B cell (primary cell): Measurements from ENCODE around the gene MAPT. TPM values are rescaled to one million over a fixed set of nuclear protein-coding genes. Genes with fewer than 3 reads are reported as not detected.

Experiments used
- ATAC-seq: fragments of 200-7000 bp; cut with Tn5 transposase; one replicate; pipeline ENCODE4 v1.10.0; 2021; ENCODE audit warnings: low read depth, mild to moderate bottlenecking, moderate number of reproducible peaks, moderate library complexity
- CTCF ChIA-PET: fragments of 350-600 bp; sonication (Branson Sonifier 250); formaldehyde crosslinking; loops from one replicate; lab custom pipeline; 2021; ENCODE audit warnings: antibody characterized with exemption, inconsistent platforms; lab: Charles Lee
- POLR2A ChIA-PET: fragments of 350-600 bp; sonication (Branson Sonifier 250); formaldehyde crosslinking; loops from one replicate; lab custom pipeline; 2021; ENCODE audit warnings: antibody characterized with exemption; lab: Charles Lee
- DNase-seq: peaks from one replicate; pipeline ENCODE4 v3.0.0; 2013
- H2AFZ ChIP-seq: 2 replicates; pipeline ENCODE4 v1.6.1; 2012; ENCODE audit warnings: mild to moderate bottlenecking, low read depth, low read length; ENCODE audit not compliant: insufficient read depth, poor library complexity, severe bottlenecking
- H3K27ac ChIP-seq, 2 donors: 1 replicate in 1 of 2; 2 replicates in 1 of 2; pipeline ENCODE4 v1.5.1; 2012 to 2013; ENCODE audit warnings: low read length in 2 of 2, mild to moderate bottlenecking in 2 of 2, moderate library complexity in 1 of 2
- H3K27me3 ChIP-seq, 4 experiments: fragments of 200-600 bp in 1 of 4; sonication (generic) in 1 of 4; replicated peaks in 1 of 4; 1 replicate in 2 of 4; 2 replicates in 2 of 4; pipeline versions ENCODE4 v1.6.1 to v1.7.0; 2013 to 2016; ENCODE audit warnings: low read length in 3 of 4, mild to moderate bottlenecking in 2 of 4, mixed read lengths in 1 of 4, moderate library complexity in 1 of 4; ENCODE audit not compliant: insufficient read depth in 4 of 4, control insufficient read depth in 3 of 4; ENCODE audit errors: control extremely low read depth in 1 of 4
- H3K36me3 ChIP-seq, 2 experiments: replicated peaks in 1 of 2; 1 replicate in 1 of 2; 2 replicates in 1 of 2; pipeline versions ENCODE4 v1.6.1 to v1.7.1; 2013; ENCODE audit warnings: low read length in 1 of 2; ENCODE audit not compliant: insufficient read depth in 2 of 2, control insufficient read depth in 1 of 2; ENCODE audit errors: control extremely low read depth in 1 of 2, extremely low read depth in 1 of 2
- H3K4me1 ChIP-seq, 2 donors: fragments of 200-600 bp in 1 of 2; sonication (generic) in 1 of 2; 1 replicate in 1 of 2; 2 replicates in 1 of 2; pipeline versions ENCODE4 v1.5.1 to v1.6.1; 2013 to 2017; ENCODE audit warnings: low read length in 2 of 2; ENCODE audit not compliant: control insufficient read depth in 2 of 2, insufficient read depth in 2 of 2
- H3K4me2 ChIP-seq: replicated peaks from 2 replicates; pipeline ENCODE3; 2012; ENCODE audit warnings: mild to moderate bottlenecking, low read depth, low read length; ENCODE audit not compliant: poor library complexity, severe bottlenecking
- H3K4me3 ChIP-seq, 5 experiments: fragments of 200-600 bp in 1 of 5; sonication (generic) in 1 of 5; 1 replicate in 3 of 5; 2 replicates in 2 of 5; pipeline versions ENCODE4 v1.5.1 to v1.7.0; 2011 to 2016; ENCODE audit warnings: low read length in 4 of 5, mild to moderate bottlenecking in 4 of 5, low read depth in 2 of 5, control low read depth in 1 of 5, moderate library complexity in 1 of 5; ENCODE audit not compliant: insufficient read depth in 1 of 5; ENCODE audit errors: control extremely low read depth in 1 of 5, extremely low read depth in 1 of 5
- H3K79me2 ChIP-seq: fragments of 200-600 bp; sonication (generic); one replicate; pipeline ENCODE4 v1.6.0; 2016; ENCODE audit warnings: low read length; ENCODE audit not compliant: control insufficient read depth, insufficient read depth
- H3K9ac ChIP-seq: fragments of 200-600 bp; sonication (generic); 2 replicates; pipeline ENCODE4 v1.6.1; 2017; ENCODE audit warnings: mild to moderate bottlenecking, low read length, moderate library complexity
- H3K9me3 ChIP-seq, 3 donors: one replicate each; pipeline versions ENCODE4 v1.6.1 to v1.7.1; 2013; ENCODE audit warnings: low read length in 2 of 3; ENCODE audit not compliant: control insufficient read depth in 2 of 3, insufficient read depth in 1 of 3; ENCODE audit errors: control extremely low read depth in 1 of 3
- H4K20me1 ChIP-seq: 2 replicates; pipeline ENCODE4 v1.6.0; 2012; ENCODE audit warnings: mild to moderate bottlenecking, low read length; ENCODE audit not compliant: insufficient read depth, control insufficient read depth, poor library complexity, severe bottlenecking
- H3K27ac Mint-ChIP-seq: one replicate; pipeline ENCODE4 v1.8.0; 2021; ENCODE audit warnings: mixed read lengths
- H3K27me3 Mint-ChIP-seq: one replicate; pipeline ENCODE4 v1.8.0; 2021; ENCODE audit warnings: mixed read lengths
- H3K4me1 Mint-ChIP-seq: one replicate; pipeline ENCODE4 v1.8.0; 2021; ENCODE audit warnings: mixed read lengths
- H3K4me3 Mint-ChIP-seq: one replicate; pipeline ENCODE4 v1.8.0; 2021; ENCODE audit warnings: mixed read lengths
- H3K9me3 Mint-ChIP-seq: one replicate; pipeline ENCODE4 v1.8.0; 2022; ENCODE audit warnings: mixed read lengths; ENCODE audit not compliant: insufficient read depth
- EZH2 ChIP-seq: IDR thresholded peaks from 2 replicates; pipeline ENCODE4 v1.6.1; 2012; ENCODE audit warnings: borderline replicate concordance, low read depth, mild to moderate bottlenecking, moderate library complexity, low read length; ENCODE audit not compliant: insufficient read depth, poor library complexity, severe bottlenecking
- WGBS: methylation state at CpG from one replicate; pipeline ENCODE4 v1.1.5; 2013; ENCODE audit warnings: missing lambda C conversion rate; ENCODE audit not compliant: insufficient coverage; 5-methylcytosine and 5-hydroxymethylcytosine counted together
- intact Hi-C: fragments of 100-400 bp; cut with micrococcal nuclease; formaldehyde crosslinking; loops from one replicate; pipeline ENCODE4 v1.10.0; 2022
- polyA plus RNA-seq: library from polyadenylated mRNA; depleted of rRNA; stranded (reverse); fragments of >200 nt; gene quantifications from 2 replicates; pipeline ENCODE4 v1.2.3, GENCODE V29; 2012
- total RNA-seq, 2 donors: library from RNA; stranded (reverse); fragments of 120-200 nt in 1 of 2; gene quantifications; 1 replicate in 1 of 2; 2 replicates in 1 of 2; pipeline versions ENCODE4 v1.2.3 to v1.2.4, GENCODE V29; 2013 to 2022
- TF ChIP-seq, protein P1 (sequence below): fragments of 200-600 bp; IDR thresholded peaks from one replicate; pipeline ENCODE4 v1.8.0; 2022; ENCODE audit warnings: antibody characterized with exemption, mild to moderate bottlenecking

The MAPT gene
- total and polyA plus RNA-seq, 2 donors (not counting 1 experiment from before 2014, with no cell fraction given) = 0.13 to 0.20 TPM

DNA sequence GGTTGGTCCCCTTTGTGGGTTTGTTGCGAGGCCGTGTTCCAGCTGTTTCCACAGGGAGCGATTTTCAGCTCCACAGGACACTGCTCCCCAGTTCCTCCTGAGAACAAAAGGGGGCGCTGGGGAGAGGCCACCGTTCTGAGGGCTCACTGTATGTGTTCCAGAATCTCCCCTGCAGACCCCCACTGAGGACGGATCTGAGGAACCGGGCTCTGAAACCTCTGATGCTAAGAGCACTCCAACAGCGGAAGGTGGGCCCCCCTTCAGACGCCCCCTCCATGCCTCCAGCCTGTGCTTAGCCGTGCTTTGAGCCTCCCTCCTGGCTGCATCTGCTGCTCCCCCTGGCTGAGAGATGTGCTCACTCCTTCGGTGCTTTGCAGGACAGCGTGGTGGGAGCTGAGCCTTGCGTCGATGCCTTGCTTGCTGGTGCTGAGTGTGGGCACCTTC is 77.4 kb downstream of the MAPT start:
- no peaks in the 10 kb centered on the region for H3K9me3 Mint-ChIP-seq
- H3K4me1 Mint-ChIP-seq = peaks cover 30% of the 10 kb centered on the region
- H3K9ac ChIP-seq = no peak overlapping the region
- intact Hi-C loops = no loop called here
- no peak overlapping the region for H2AFZ ChIP-seq
- peaks cover 0 to 8% (median 3%) of the 10 kb centered on the region in 3 donors for H3K9me3 ChIP-seq
- no peak overlapping the region for H3K4me2 ChIP-seq
- no peak overlapping the region for H3K27ac Mint-ChIP-seq
- no peak overlapping the region for H3K4me3 Mint-ChIP-seq
- POLR2A ChIA-PET = no interaction called here
- H3K79me2 ChIP-seq = no peaks in the 10 kb centered on the region
- no peak overlapping the region for H3K4me3 ChIP-seq
- 61% methylated on average over 13 of the region's 14 CpGs for WGBS
- DNase-seq = no peak
- H3K4me1 ChIP-seq = peaks cover 21 to 31% of the 10 kb centered on the region in 2 donors
- no peaks in the 10 kb centered on the region for H3K36me3 ChIP-seq
- CTCF ChIA-PET = no interaction called here
- no peak overlapping the region for H3K27ac ChIP-seq
- TF ChIP-seq, protein P1, sequence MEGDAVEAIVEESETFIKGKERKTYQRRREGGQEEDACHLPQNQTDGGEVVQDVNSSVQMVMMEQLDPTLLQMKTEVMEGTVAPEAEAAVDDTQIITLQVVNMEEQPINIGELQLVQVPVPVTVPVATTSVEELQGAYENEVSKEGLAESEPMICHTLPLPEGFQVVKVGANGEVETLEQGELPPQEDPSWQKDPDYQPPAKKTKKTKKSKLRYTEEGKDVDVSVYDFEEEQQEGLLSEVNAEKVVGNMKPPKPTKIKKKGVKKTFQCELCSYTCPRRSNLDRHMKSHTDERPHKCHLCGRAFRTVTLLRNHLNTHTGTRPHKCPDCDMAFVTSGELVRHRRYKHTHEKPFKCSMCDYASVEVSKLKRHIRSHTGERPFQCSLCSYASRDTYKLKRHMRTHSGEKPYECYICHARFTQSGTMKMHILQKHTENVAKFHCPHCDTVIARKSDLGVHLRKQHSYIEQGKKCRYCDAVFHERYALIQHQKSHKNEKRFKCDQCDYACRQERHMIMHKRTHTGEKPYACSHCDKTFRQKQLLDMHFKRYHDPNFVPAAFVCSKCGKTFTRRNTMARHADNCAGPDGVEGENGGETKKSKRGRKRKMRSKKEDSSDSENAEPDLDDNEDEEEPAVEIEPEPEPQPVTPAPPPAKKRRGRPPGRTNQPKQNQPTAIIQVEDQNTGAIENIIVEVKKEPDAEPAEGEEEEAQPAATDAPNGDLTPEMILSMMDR = no peak
- TF ChIP-seq EZH2 = no peak
- no peaks in the 10 kb centered on the region for H4K20me1 ChIP-seq
- peaks cover 29% of the 10 kb centered on the region for H3K27me3 Mint-ChIP-seq
- ATAC-seq = no peak
- peaks cover 0 to 7% (median 2%) of the 10 kb centered on the region in 4 experiments for H3K27me3 ChIP-seq

DNA sequence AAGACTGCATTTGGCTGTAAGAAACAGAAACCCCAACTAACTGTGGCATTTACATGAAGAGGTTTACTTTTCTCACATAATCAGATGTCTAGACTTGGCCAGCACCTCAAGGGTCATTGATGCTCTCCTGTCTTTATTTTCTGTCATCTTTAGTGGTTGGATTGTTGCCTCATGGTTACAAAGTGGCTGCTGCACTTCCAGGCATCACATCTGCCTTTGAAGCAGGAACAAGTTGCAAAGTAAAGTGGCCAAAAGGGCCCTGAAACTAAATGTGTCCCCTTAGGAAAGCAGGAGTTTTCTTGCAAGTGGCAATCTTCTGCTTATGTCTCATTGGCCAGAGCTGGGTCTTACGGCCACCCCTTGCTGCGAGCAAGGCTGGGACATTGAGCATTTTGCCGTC is 78.2 kb downstream of the MAPT start:
- 87% methylated on average over 3 of the region's 3 CpGs for WGBS
- Histone ChIP-seq H3K27me3 (peaks cover 0 to 2% (median under 1%) of the 10 kb centered on the region in 4 experiments), H3K27ac (no peak overlapping the region), H3K4me1 (peaks cover 21 to 31% of the 10 kb centered on the region in 2 donors), H2AFZ (no peak overlapping the region), H3K4me2 (no peak overlapping the region), H4K20me1 (no peaks in the 10 kb centered on the region), H3K79me2 (no peaks in the 10 kb centered on the region), H3K4me3 (no peak overlapping the region), H3K9ac (no peak overlapping the region), H3K36me3 (no peaks in the 10 kb centered on the region), H3K9me3 (peaks cover 0 to 8% (median 3%) of the 10 kb centered on the region in 3 donors)
- DNase-seq (no peak), ATAC-seq (no peak)
- ChIA-PET CTCF (interaction anchor here (0.6 kb wide), 1 partner anchor 66 kb away, joined by 3 read pairs; no protein-coding TSS in a partner anchor), POLR2A (no interaction called here)
- Mint-ChIP-seq H3K4me1 (peaks cover 30% of the 10 kb centered on the region), H3K4me3 (no peak overlapping the region), H3K27ac (no peak overlapping the region), H3K27me3 (peaks cover 22% of the 10 kb centered on the region), H3K9me3 (no peaks in the 10 kb centered on the region)
- intact Hi-C loops = no loop called here
- TF ChIP-seq, protein P1 = no peak
- no peak for TF ChIP-seq EZH2
